ENCODE data around the gene DENND1A. TPM values are rescaled to one million over a fixed set of nuclear protein-coding genes. Genes with fewer than 3 reads are reported as not detected.

Gene DENND1A
- total RNA-seq, 2 experiments from 2014 or later, result 21.9 to 23.3 TPM

GRCh38 chr9:123416176-123416575 is 513.8 kb downstream of the DENND1A start:
- DNase-seq (no peak), ATAC-seq (no peak)
- ChIA-PET CTCF (interaction anchor here (1.4 kb wide), 1 partner anchor 625 kb away, joined by 3 read pairs; no protein-coding TSS in a partner anchor), POLR2A (interaction anchor here (0.6 kb wide), 1 partner anchor 243 kb away, joined by 3 read pairs; no protein-coding TSS in a partner anchor)
- no peak overlapping the region for H3K27ac Mint-ChIP-seq
- H3K27me3 Mint-ChIP-seq, result no peaks in the 10 kb centered on the region
- no peak for TF ChIP-seq CTCF (IDR thresholded peaks at IDR 0.05)
- peaks cover 2% of the 10 kb centered on the region for H3K36me3 Mint-ChIP-seq (ENCODE audit: low read depth)
- intact Hi-C loops (cut with micrococcal nuclease), result no loop called here
- H3K4me3 Mint-ChIP-seq, result no peak overlapping the region
- H3K4me1 Mint-ChIP-seq (ENCODE audit: low read depth), result no peaks in the 10 kb centered on the region
- no peaks in the 10 kb centered on the region for H3K9me3 Mint-ChIP-seq

DNA sequence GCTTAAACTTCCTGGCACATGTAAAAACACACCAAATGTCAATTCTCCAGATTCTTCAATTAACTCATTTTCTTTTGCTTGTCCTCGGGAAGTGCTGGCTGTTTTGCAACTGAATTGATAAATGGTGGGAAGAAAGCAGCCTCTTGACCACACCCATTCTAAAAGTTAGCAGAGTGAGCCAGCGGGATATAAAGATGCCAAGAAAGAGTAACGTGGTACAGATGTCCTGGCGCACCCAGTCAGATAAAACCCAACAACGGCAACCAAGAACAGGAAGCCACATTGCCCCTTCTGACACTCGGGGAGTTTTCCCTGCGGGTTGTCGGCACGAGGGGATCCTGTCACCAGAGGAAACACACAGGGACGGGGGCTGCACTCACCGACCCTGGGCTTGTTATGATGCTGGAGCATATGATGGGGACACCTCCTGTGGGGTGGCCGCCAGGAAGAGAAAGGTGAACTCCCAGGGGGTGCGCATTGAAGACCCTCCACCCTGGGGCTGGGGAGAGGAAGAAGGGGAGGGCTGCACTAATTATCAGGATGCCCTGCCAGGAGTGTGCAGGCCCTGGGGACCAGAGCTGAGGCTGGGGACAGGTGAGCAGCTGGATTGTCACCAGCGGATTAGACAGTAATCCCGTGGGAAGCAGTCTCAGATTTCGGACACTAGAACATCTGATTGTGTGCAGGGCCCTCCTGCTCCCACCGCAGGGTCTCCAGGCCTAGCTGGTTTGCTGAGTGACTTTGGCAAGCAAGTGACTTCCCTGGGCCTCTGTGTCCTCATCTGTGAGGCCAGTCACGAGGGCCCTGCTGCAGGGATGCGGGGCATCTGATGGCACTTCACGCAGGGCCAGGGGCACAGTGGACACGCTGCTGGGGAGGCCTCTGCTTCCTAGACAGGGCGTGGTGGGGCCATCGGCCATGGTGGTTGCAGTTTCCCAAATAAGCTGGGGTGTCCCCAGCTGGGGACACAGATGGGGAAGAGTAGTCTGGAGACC is 514.7 kb downstream of the DENND1A start:
- intact Hi-C loops (cut with micrococcal nuclease), result no loop called here
- DNase-seq (no peak), ATAC-seq (no peak)
- no peak for TF ChIP-seq CTCF (IDR thresholded peaks at IDR 0.05)
- ChIA-PET CTCF (no interaction called here), POLR2A (interaction anchor here (0.6 kb wide), 1 partner anchor 244 kb away, joined by 3 read pairs; no protein-coding TSS in a partner anchor)
- H3K9me3 Mint-ChIP-seq, result no peaks in the 10 kb centered on the region
- H3K27me3 Mint-ChIP-seq, result no peaks in the 10 kb centered on the region
- no peak overlapping the region for H3K27ac Mint-ChIP-seq
- no peaks in the 10 kb centered on the region for H3K4me1 Mint-ChIP-seq (ENCODE audit: low read depth)
- no peak overlapping the region for H3K4me3 Mint-ChIP-seq
- H3K36me3 Mint-ChIP-seq (ENCODE audit: low read depth), result no peaks in the 10 kb centered on the region

DNA sequence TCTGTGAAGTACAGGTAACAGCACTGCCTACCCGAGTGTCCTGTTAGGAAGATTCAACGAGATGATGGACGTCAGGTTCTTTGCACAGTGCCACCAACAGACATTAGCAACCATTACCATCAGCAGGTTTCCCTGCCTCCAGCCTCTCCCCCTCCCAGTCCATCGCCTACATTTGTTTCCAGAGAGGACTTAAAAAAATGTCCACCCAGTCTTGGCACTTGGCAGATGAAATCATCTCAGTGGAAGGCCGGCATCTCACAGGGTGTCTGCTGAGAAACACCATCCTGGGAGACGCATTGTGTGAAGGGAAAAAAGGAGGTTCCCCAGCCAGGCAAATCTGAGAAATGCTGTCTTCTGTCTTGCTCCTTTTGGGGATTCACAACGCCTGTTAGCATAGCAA is 515.7 kb downstream of the DENND1A start:
- no peaks in the 10 kb centered on the region for H3K4me1 Mint-ChIP-seq (ENCODE audit: low read depth)
- DNase-seq (no peak), ATAC-seq (no peak)
- ChIA-PET POLR2A (no interaction called here), CTCF (no interaction called here)
- no peak for TF ChIP-seq CTCF (IDR thresholded peaks at IDR 0.05)
- intact Hi-C loops (cut with micrococcal nuclease), result no loop called here
- H3K27ac Mint-ChIP-seq, result no peak overlapping the region
- no peaks in the 10 kb centered on the region for H3K27me3 Mint-ChIP-seq
- no peak overlapping the region for H3K4me3 Mint-ChIP-seq
- no peaks in the 10 kb centered on the region for H3K9me3 Mint-ChIP-seq
- no peaks in the 10 kb centered on the region for H3K36me3 Mint-ChIP-seq (ENCODE audit: low read depth)

GRCh38 chr9:123412171-123412820 is 517.6 kb downstream of the DENND1A start:
- CTCF ChIA-PET, result no interaction called here
- H3K9me3 Mint-ChIP-seq, result no peaks in the 10 kb centered on the region
- no peaks in the 10 kb centered on the region for H3K36me3 Mint-ChIP-seq (ENCODE audit: low read depth)

More at GRCh38 chr9:123412171-123412820, 517.6 kb downstream of the DENND1A start:
- Mint-ChIP-seq H3K4me1 (ENCODE audit: low read depth) (no peaks in the 10 kb centered on the region), H3K4me3 (no peak overlapping the region), H3K27me3 (no peaks in the 10 kb centered on the region), H3K27ac (no peak overlapping the region)
- TF ChIP-seq CTCF (IDR thresholded peaks at IDR 0.05), result no peak
- intact Hi-C loops (cut with micrococcal nuclease), result no loop called here
- DNase-seq (no peak), ATAC-seq (no peak)
- POLR2A ChIA-PET, result no interaction called here

Data from activated CD8-positive, alpha-beta T cell treated with anti-CD3 and anti-CD28 coated beads for 36 hours (primary cell).